Endometrial microvascular endothelial cells (primary cell): ENCODE measurements around the gene FKBP9. TPM values are rescaled to one million over a fixed set of nuclear protein-coding genes. Genes with fewer than 3 reads are reported as not detected.
"Not testable (repeated sequence)": the region's sequence is repeated elsewhere in the genome, so short reads cannot be mapped to it uniquely, and the experiment has no call there.

Experiments
- in situ Hi-C: cut with HindIII; loops from 2 replicates; pipeline ENCODE4 v1.10.0; 2017; ENCODE audit warnings: low sequenced_read_pairs, low pct_unique_long_range_greater_than_20kb; ENCODE audit errors: inconsistent ontology term
- total RNA-seq: library from RNA; depleted of rRNA; stranded (reverse); fragments of >200 nt; gene quantifications from one replicate; pipeline ENCODE4 v1.2.3, GENCODE V29; 2015; ENCODE audit errors: inconsistent ontology term

FKBP9 gene
- total RNA-seq, 1 donor from 2014 or later: 114 TPM

DNA sequence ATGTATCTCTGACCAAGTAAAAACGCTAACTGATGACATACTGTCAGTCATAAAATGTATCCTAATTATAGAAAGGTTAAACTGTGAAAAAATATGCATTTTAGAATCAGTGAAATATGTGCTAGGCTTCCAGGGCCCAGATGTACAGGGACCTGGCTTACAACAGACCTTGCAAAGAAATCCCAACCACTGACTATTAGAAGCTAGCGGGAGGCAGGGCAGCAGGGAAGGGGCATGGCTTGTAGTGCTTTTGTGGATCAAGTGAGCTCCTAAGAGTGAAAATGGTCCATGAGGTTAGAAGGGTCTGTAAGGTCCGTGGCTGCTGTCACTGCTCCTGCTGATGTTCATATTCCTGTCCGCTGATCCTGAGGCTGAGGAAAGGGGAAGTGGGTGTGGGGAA lies 40.7 kb downstream of the FKBP9 start:
- in situ Hi-C loops: not testable (repeated sequence)

DNA sequence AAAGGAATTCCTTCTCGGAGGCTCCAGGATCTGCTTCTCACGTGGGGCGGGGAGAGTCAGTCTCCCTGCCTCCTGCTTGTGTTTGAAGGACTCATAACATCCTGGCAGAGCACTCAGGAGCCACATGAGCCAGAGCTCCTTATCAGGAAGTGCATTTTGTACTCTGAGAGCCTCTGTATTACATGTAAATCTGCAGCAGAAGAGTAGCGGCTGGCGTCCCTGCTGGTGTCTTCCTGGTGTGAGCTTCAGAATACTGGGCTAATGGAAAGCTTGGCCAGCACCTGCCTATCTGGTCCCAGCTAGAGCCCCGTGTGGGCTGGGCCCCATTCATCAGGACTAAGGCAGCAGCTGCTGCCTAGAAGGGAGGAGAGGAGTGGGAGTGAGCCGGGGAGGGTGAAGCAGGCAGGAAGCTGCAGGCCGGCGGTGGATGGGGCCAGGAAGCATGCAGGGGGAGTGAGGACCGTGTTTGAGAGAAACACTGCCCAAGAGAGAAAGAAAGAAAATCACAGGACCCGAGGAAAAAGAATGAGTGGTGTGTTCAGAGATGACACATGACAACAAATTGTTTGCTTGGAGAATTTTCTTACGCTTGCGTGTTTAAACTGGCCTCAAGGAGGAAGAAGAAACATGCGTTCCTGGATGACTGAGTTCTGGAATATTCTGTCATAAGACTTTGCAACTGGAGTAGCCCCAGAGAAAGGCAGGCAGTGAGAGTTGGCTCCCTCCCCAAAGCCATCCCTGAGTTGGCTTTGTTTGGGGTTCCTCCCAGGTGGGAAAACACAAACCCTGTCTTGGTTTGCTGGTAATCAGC lies 41.3 kb downstream of the FKBP9 start:
- in situ Hi-C loops: not testable (repeated sequence)

DNA sequence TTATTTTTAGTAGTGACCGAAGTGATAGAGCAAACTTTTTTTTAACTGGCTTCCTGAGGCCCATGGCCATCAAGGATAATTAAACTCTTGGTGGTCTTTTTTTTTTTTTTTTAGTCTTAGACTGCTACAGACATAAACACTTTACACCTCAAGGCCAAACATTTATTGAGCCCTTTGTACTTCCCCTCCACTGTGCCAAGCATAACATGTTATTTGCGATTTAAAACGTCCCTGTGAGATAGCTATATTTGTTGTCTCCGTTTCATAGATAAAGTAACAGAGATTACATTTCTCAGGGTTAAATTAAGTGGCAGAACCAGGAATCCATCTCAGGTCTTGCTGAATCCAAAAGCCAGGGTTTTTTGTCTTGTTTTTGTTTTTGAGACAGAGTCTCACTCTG lies 42.1 kb downstream of the FKBP9 start:
- in situ Hi-C loops: not testable (repeated sequence)

GRCh38 chr7:33003111-33003510 lies 45.9 kb downstream of the FKBP9 start:
- in situ Hi-C loops: not testable (repeated sequence)

- in situ Hi-C loops: not testable (repeated sequence)
Measured at GRCh38 chr7:33004104-33004616, 46.9 kb downstream of the FKBP9 start.

GRCh38 chr7:33005193-33005592 lies 48.0 kb downstream of the FKBP9 start:
- in situ Hi-C loops: not testable (repeated sequence)

- in situ Hi-C loops: not testable (repeated sequence)
Measured at GRCh38 chr7:33005690-33006089, 48.5 kb downstream of the FKBP9 start.

- in situ Hi-C loops: no loop called here
Measured at GRCh38 chr7:33009734-33010133, 52.5 kb downstream of the FKBP9 start.

DNA sequence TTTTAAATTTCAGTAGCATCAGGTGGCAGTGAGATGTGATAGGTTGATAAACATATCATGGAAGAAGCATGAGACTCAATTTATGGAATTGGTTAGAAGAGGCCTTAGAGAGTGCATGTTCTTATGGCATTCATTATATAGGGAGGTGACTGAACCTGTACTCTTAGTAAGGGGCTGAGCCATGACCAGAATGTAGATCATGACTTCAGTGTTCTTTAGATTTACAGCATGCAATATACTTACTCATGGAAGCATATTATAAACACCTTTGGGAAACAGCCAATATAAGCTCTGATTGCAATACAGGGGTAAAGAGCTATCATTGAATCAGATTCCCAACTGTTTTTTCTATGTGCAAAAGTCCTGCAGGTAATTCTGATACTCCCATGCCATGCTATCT lies 55.1 kb downstream of the FKBP9 start:
- in situ Hi-C loops: no loop called here

GRCh38 chr7:33024189-33024757 lies 67.0 kb downstream of the FKBP9 start:
- in situ Hi-C loops: no loop called here

DNA sequence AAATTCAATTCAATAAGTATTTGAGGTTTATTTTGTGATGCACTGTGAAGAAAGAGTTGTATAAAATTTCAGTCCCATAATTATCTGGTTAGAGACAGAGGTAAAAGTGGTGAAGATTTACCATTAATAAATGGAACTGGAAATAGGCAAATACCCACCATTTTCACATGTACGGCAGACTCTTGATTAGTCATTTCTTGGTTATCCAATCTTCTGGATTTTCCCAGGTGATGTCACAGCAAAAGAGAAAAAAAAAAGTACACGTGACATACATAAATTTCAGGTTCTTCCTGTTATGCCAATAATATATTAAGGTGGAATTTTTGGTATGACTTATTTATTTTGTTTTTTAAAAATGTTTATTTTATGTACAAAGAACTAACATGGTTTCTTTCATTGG lies 78.5 kb downstream of the FKBP9 start:
- in situ Hi-C loops: no loop called here

DNA sequence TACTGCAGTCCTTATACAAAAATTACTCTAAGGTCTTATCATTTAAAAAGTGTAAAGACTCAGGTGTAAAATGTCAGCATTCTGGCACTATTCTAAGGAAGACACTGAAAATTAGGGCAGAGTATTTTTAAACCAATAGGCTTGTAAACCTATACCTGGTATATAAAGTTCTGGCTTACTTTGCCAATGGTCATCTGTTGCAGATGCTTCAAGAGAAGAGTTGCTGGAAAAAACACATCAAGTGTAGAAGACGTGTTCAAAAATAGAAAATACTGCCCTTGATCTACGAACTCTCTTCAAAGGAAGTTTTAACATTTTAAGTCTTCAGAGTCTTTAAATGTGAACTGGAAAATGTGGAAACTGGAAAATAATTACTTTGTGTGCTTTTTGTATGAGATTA lies 81.4 kb downstream of the FKBP9 start:
- in situ Hi-C loops: no loop called here

- in situ Hi-C loops: no loop called here
Measured at GRCh38 chr7:33039257-33039902, 82.1 kb downstream of the FKBP9 start.

DNA sequence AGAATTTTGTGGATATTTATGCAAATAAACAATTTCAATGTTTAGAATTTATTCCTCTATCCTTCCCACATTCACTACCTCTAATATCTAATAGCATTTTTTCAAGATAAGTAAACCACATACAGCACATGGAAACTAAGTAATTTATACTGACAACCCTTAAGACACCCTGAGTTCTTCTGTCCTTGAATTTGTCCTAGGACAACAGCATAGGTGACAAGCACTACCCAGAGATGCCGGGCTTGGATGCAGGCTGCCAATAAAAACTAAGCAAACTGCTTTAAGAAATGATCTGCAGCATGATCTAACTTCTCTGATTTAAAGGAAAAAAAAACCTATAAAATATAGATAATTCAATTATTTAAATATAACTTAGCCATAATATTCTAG lies 82.7 kb downstream of the FKBP9 start:
- in situ Hi-C loops: loop anchor here (10.0 kb wide), 1 partner anchor 95 kb away; no protein-coding TSS in a partner anchor

- in situ Hi-C loops: loop anchor here (10.0 kb wide), 1 partner anchor 96 kb away; no protein-coding TSS in a partner anchor
Measured at GRCh38 chr7:33040803-33041516, 83.7 kb downstream of the FKBP9 start.

DNA sequence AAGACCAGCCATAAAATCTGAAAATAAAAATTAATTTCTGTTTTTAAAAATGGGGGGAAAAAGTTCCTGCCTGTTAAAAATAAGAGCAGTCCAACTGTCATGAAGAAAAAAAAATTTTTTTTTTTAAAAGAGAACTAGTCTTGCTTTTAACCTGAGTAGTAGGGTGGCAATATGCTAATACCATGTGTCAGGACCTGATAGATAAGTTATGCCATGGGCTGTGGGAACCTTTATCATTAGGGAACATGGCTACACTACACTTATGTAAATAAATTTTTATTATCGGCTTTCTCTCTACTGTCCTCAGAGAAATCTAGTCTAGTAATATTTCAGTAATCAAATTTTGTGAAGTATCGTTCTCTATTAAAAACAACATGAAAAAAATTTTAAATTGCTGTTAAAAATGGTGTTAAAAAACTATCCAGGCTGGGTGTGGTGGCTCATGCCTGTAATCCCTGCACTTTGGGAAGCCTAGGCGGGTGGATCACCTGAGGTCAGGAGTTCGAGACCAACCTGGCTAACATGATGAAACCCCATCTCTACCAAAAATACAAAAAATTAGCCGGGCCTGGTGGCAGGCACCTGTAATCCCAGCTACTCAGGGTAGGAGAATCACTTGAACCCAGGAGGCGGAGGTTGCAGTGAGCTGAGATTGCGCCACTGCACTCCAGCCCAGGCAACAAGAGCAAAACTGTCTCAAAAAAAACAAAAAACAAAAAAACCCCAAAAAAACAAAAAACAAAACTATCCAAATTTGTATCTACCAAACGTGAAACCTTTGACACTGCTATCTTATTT lies 84.6 kb downstream of the FKBP9 start:
- in situ Hi-C loops: loop anchor here (10.0 kb wide), 1 partner anchor 97 kb away; no protein-coding TSS in a partner anchor

DNA sequence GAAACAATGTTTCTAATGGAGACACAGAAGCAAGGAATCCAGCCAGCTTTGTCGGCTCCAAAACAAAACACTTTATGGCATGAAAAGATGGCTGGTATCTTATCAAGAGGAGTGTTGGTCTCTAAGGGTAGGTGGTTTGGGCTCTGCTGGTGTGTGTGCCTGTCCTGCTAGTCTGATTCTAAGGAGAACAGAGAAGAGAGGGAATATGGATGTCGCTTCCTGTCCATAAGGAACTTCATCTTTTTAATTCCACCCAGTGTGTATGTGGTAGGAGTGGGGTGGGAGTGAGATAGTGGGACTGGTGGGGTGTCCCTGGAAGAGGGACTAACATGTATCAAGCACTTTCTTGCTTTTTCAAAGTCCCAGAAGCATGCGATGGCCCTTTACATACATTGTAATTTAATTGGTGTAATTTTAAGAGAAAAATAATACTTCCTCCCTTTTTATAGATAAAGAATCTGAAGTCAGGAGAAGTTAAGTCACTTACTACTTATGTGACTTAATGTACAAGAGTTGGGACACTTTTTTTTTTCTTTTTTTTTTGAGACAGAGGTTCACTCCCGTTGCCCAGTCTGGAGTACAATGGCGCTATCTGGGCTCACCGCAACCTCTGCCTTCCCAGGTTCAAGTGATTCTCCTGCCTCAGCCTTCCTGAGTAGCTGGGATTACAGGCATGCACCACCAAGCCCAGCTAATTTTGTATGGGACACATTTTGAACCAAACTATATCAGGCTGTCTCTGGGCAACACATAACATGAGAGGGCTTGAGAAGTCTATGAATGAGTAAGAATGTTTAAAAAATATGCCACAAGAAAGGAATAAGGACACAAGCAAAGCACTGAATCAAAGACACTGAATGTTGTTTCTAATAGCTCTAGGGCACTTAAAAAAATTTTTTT lies 86.5 kb downstream of the FKBP9 start:
- in situ Hi-C loops: loop anchor here (10.0 kb wide), 1 partner anchor 99 kb away; no protein-coding TSS in a partner anchor
